Activated CD4-positive, alpha-beta T cell treated with anti-CD3 and anti-CD28 coated beads, Interleukin-2, amount 10 ng/mL, durations not matched to agents 7 days and 5 days (primary cell): Measurements from ENCODE around the gene DRAXIN. TPM values are rescaled to one million over a fixed set of nuclear protein-coding genes. Genes with fewer than 3 reads are reported as not detected.

Experiments used
- CTCF ChIA-PET: fragments of 350-600 bp; sonication (Branson Sonifier 250); formaldehyde crosslinking; loops from one replicate; lab custom pipeline; 2021; ENCODE audit warnings: antibody characterized with exemption; lab: Charles Lee
- POLR2A ChIA-PET: fragments of 350-600 bp; sonication (Branson Sonifier 250); formaldehyde crosslinking; loops from one replicate; lab custom pipeline; 2021; ENCODE audit warnings: antibody characterized with exemption; lab: Charles Lee
- DNase-seq: peaks from one replicate; pipeline ENCODE4 v3.0.0-alpha.2; 2020
- H3K27ac Mint-ChIP-seq: one replicate; pipeline ENCODE4 v1.8.0; 2021; ENCODE audit warnings: mild to moderate bottlenecking, moderate library complexity, mixed read lengths
- H3K27me3 Mint-ChIP-seq: one replicate; pipeline ENCODE4 v1.8.0; 2021; ENCODE audit warnings: mixed read lengths
- H3K36me3 Mint-ChIP-seq: one replicate; pipeline ENCODE4 v1.8.0; 2021; ENCODE audit warnings: low read depth, mixed read lengths
- H3K4me1 Mint-ChIP-seq: one replicate; pipeline ENCODE4 v1.8.0; 2021; ENCODE audit warnings: mixed read lengths
- H3K4me3 Mint-ChIP-seq: one replicate; pipeline ENCODE4 v1.8.0; 2021; ENCODE audit warnings: mild to moderate bottlenecking, moderate library complexity, mixed read lengths
- H3K9me3 Mint-ChIP-seq: one replicate; pipeline ENCODE4 v1.8.0; 2021; ENCODE audit warnings: mixed read lengths
- total RNA-seq, 2 experiments: library from RNA; stranded (reverse); gene quantifications; one replicate each; pipeline ENCODE4 v1.2.3, GENCODE V29; 2021

Gene DRAXIN
- total RNA-seq, 2 experiments from 2014 or later = 0.54 to 0.62 TPM

GRCh38 chr1:11693917-11694316, 2.4 kb downstream of the DRAXIN start:
- no peak for DNase-seq
- Mint-ChIP-seq H3K36me3 (no peaks in the 10 kb centered on the region), H3K4me3 (no peak overlapping the region), H3K4me1 (peaks cover 28% of the 10 kb centered on the region), H3K27ac (peak overlapping the region; percentile 39), H3K9me3 (no peaks in the 10 kb centered on the region), H3K27me3 (peaks cover 44% of the 10 kb centered on the region)
- ChIA-PET CTCF (interaction anchor here (0.8 to 2.5 kb wide), 7 partner anchors 8 to 29 kb away, joined by 3 to 7 read pairs (median 4); partner anchors contain the start of gene FBXO6), POLR2A (no interaction called here)

GRCh38 chr1:11695861-11696260, 4.4 kb downstream of the DRAXIN start:
- H3K27me3 Mint-ChIP-seq = peaks cover 30% of the 10 kb centered on the region
- H3K9me3 Mint-ChIP-seq = no peaks in the 10 kb centered on the region
- CTCF ChIA-PET = interaction anchor here (0.7 to 2.5 kb wide), 5 partner anchors 13 to 1687 kb away, joined by 3 to 7 read pairs (median 4); no protein-coding TSS in a partner anchor
- POLR2A ChIA-PET = no interaction called here
- no peaks in the 10 kb centered on the region for H3K36me3 Mint-ChIP-seq
- DNase-seq = no peak
- no peak overlapping the region for H3K4me3 Mint-ChIP-seq
- H3K27ac Mint-ChIP-seq = no peak overlapping the region
- H3K4me1 Mint-ChIP-seq = peaks cover 20% of the 10 kb centered on the region

DNA sequence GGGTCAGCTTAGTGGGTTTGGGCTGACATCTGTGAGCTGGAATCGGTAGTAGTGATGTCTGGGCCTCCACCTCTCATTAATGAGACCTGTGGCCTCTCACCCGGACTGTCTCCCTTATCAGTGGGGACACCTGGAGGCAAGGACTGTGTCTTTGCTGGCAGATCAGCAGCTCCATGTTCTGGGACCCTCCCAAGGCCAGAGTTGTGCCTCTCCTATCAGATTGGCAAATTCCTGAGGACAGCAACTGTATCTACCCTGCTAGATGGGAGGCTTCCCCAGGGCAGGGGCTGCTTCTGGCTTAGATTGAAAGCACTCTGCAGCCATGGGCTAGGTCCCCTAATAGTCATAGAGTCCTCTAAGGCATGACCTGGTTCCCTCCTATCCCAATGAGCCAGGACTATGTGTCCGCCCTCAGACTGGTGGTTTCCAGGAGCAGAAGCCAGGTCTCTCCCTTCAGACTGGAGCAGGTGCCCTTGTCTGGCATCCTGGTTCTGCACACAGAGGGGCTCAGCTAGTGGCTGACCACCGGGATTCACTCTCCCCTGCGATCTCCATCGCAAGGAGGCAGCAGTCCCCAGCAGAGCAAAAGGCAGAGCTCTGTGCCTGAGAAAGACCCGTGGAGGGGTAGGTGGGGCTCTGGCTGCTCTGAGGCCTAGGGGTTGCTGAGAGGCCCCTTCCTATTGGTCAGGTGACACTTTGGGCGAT, 5.8 kb downstream of the DRAXIN start:
- ChIA-PET POLR2A (no interaction called here), CTCF (interaction anchor here (0.6 to 1.2 kb wide), 4 partner anchors 23 to 1322 kb away, joined by 3 to 4 read pairs (median 3); no protein-coding TSS in a partner anchor)
- no peaks in the 10 kb centered on the region for H3K36me3 Mint-ChIP-seq
- peaks cover 30% of the 10 kb centered on the region for H3K27me3 Mint-ChIP-seq
- no peak for DNase-seq
- H3K27ac Mint-ChIP-seq = no peak overlapping the region
- no peak overlapping the region for H3K4me3 Mint-ChIP-seq
- peaks cover 17% of the 10 kb centered on the region for H3K4me1 Mint-ChIP-seq
- H3K9me3 Mint-ChIP-seq = no peaks in the 10 kb centered on the region

- Mint-ChIP-seq H3K4me3 (no peak overlapping the region), H3K36me3 (no peaks in the 10 kb centered on the region), H3K27ac (no peak overlapping the region), H3K4me1 (peaks cover 12% of the 10 kb centered on the region), H3K27me3 (peaks cover 25% of the 10 kb centered on the region), H3K9me3 (no peaks in the 10 kb centered on the region)
- ChIA-PET POLR2A (no interaction called here), CTCF (interaction anchor here (0.6 to 0.9 kb wide), 2 partner anchors 28 to 1322 kb away, joined by 3 read pairs; no protein-coding TSS in a partner anchor)
- no peak for DNase-seq
These were observed 6.3 kb downstream of the DRAXIN start for GRCh38 chr1:11697893-11698210.

- Mint-ChIP-seq H3K9me3 (no peaks in the 10 kb centered on the region), H3K4me1 (no peaks in the 10 kb centered on the region), H3K4me3 (no peak overlapping the region), H3K36me3 (no peaks in the 10 kb centered on the region), H3K27me3 (peaks cover 23% of the 10 kb centered on the region), H3K27ac (no peak overlapping the region)
- POLR2A ChIA-PET = no interaction called here
- CTCF ChIA-PET = interaction anchor here (1.1 to 1.4 kb wide), 3 partner anchors 19 to 39 kb away, joined by 3 to 6 read pairs (median 4); no protein-coding TSS in a partner anchor
- DNase-seq = no peak
These were observed 9.3 kb downstream of the DRAXIN start for GRCh38 chr1:11700601-11701467.

- peaks cover 23% of the 10 kb centered on the region for H3K27me3 Mint-ChIP-seq
- H3K4me1 Mint-ChIP-seq = no peaks in the 10 kb centered on the region
- CTCF ChIA-PET = no interaction called here
- H3K36me3 Mint-ChIP-seq = no peaks in the 10 kb centered on the region
- no peaks in the 10 kb centered on the region for H3K9me3 Mint-ChIP-seq
- POLR2A ChIA-PET = no interaction called here
- no peak for DNase-seq
- H3K27ac Mint-ChIP-seq = no peak overlapping the region
- H3K4me3 Mint-ChIP-seq = no peak overlapping the region
These were observed 10.0 kb downstream of the DRAXIN start for GRCh38 chr1:11701551-11701961.

DNA sequence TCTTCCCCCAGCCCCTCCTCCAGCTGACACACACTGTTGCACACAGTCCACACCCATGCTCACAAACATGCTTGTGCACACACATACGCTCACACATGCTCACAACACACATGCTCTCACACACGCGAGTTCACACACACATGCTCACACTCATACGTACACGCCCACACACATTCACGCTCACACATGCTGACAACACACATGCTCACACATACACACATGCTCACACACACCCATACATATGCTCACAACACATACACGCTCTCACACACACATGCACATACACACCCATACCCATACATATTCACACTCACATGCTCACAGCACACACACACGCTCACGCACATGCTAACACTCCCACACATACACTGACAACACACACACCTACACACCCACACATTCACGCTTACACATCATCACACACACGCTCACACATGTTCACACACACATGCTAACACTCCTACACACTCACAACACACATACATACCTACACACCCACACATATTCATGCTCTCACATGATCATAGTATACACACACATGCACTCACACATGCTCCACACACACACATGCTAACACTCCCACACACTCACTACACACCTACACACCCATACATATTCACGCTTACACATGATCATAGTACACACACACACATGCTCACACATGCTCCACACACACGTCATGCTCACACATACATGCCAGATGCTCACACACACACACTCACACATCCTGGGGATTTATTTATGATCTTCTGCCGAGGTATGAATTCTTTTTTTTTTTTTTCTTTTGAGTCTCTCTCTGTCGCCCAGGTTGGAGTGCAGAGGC, 10.7 kb downstream of the DRAXIN start:
- Mint-ChIP-seq H3K9me3 (no peaks in the 10 kb centered on the region), H3K36me3 (no peaks in the 10 kb centered on the region), H3K4me3 (no peak overlapping the region), H3K27ac (no peak overlapping the region), H3K27me3 (peaks cover 23% of the 10 kb centered on the region), H3K4me1 (no peaks in the 10 kb centered on the region)
- CTCF ChIA-PET = no interaction called here
- POLR2A ChIA-PET = no interaction called here
- no peak for DNase-seq

DNA sequence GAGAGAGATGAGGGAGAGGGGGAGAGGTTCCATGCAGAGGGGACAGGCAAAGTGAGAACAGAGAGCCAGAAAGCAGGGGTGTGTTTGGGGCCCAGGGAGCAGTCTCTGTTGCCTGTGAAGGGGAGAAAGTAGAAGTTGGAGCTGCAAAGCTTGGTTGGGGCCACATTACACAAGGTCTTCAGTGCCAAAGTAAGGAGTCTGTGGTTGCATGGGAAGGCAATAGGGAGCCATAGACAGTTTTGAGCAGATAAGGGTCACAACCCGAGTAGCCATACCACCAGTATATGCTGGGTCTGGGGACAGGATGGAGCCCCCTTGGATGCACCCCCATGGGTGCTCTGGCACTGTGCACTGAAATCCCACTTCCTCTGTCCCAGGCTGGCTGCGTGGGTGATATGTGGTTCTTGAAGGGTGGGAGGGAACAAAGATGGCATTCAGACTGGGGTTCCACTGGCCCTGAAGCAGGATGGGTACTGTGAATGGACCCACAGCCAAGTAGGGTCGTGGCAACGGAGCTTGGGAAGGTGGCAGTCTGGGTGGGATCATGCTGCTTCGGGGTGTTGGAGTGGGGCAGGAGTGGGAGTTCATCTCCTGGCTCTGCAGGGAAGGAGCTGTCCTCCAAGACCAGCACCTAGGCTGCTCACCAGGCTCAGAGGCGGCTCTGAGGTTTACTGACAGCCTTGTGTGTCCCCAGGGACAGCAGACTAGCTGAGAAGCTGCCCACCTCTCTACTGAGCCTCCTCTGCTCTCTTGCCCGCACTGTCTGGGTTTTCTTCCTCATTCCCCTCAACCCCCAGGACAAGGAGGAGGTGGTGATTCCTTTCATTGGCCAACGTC, 12.1 kb downstream of the DRAXIN start:
- no peaks in the 10 kb centered on the region for H3K36me3 Mint-ChIP-seq
- CTCF ChIA-PET = interaction anchor here (0.8 to 0.9 kb wide), 2 partner anchors 9 to 47 kb away, joined by 3 read pairs; no protein-coding TSS in a partner anchor
- no peaks in the 10 kb centered on the region for H3K9me3 Mint-ChIP-seq
- H3K4me3 Mint-ChIP-seq = no peak overlapping the region
- H3K4me1 Mint-ChIP-seq = no peaks in the 10 kb centered on the region
- POLR2A ChIA-PET = no interaction called here
- peaks cover 23% of the 10 kb centered on the region for H3K27me3 Mint-ChIP-seq
- no peak for DNase-seq
- H3K27ac Mint-ChIP-seq = no peak overlapping the region

GRCh38 chr1:11704194-11704529, 12.7 kb downstream of the DRAXIN start:
- Mint-ChIP-seq H3K4me1 (peaks cover 3% of the 10 kb centered on the region), H3K4me3 (no peak overlapping the region), H3K27me3 (peaks cover 21% of the 10 kb centered on the region), H3K27ac (no peak overlapping the region), H3K9me3 (no peaks in the 10 kb centered on the region), H3K36me3 (no peaks in the 10 kb centered on the region)
- DNase-seq = no peak
- POLR2A ChIA-PET = no interaction called here
- CTCF ChIA-PET = interaction anchor here (0.8 to 1.7 kb wide), 2 partner anchors 9 to 48 kb away, joined by 3 to 6 read pairs; no protein-coding TSS in a partner anchor

DNA sequence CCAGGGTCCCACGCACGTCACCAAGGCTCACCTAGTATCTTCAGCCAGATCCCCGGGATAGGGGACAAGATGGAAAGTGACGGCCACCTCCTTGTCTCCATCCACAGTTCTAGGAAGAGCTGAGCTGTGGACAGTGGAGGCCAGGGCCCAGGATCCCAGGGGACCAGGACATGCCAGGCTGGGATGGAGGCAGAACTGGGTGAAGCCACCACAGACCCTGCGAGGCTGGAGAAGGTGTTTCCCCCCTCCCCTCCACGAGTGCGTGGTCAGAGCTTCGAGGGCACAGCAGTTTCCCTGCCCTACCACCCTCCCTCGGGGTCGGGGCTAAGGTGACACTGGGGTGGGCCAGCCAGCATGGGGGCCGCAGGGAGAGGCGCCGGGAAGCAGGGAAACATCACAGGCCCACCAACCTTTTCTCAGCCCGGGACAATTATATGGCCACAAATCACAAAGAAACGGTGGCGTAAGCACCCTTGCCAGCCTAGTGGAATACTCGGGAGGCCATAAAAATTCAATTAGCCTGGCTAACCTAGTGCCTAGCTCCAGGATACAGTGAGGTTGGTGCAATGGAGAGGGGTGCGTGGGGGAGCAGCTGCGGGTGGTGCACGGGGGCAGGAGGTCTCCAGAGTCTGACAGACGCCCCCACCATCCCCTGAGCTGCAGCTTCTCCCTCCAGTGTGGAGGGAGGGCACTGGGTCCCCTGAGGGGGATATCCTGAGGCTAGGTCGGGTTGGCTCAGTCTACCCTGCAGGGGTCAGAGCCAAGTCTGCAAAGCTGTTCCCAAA, 13.4 kb downstream of the DRAXIN start:
- Mint-ChIP-seq H3K4me3 (no peak overlapping the region), H3K27me3 (peaks cover 20% of the 10 kb centered on the region), H3K36me3 (no peaks in the 10 kb centered on the region), H3K4me1 (peaks cover 3% of the 10 kb centered on the region), H3K27ac (no peak overlapping the region), H3K9me3 (no peaks in the 10 kb centered on the region)
- no peak for DNase-seq
- ChIA-PET CTCF (interaction anchor here (1.1 to 1.7 kb wide), 3 partner anchors 10 to 41 kb away, joined by 3 to 6 read pairs (median 3); partner anchors contain the start of gene FBXO6), POLR2A (no interaction called here)

- no peak for DNase-seq
- H3K4me3 Mint-ChIP-seq = no peak overlapping the region
- peaks cover 20% of the 10 kb centered on the region for H3K27me3 Mint-ChIP-seq
- peaks cover 3% of the 10 kb centered on the region for H3K4me1 Mint-ChIP-seq
- H3K27ac Mint-ChIP-seq = no peak overlapping the region
- H3K9me3 Mint-ChIP-seq = no peaks in the 10 kb centered on the region
- ChIA-PET CTCF (interaction anchor here (1.1 to 1.7 kb wide), 3 partner anchors 11 to 42 kb away, joined by 3 to 6 read pairs (median 3); partner anchors contain the start of gene FBXO6), POLR2A (no interaction called here)
- no peaks in the 10 kb centered on the region for H3K36me3 Mint-ChIP-seq
These were observed 14.1 kb downstream of the DRAXIN start for GRCh38 chr1:11705596-11705995.
